HG03571 (cell line): Measurements from ENCODE around the gene GPATCH11.

Experiments used
- ATAC-seq: cut with Tn5 transposase; IDR thresholded peaks from one replicate; pipeline ENCODE4 v1.9.1; 2021; ENCODE audit not compliant: unreplicated experiment

GPATCH11 gene

GRCh38 chr2:37105150-37105549, 20.8 kb downstream of the GPATCH11 start:
- no peak for ATAC-seq

- ATAC-seq, result no peak
These were observed 25.2 kb downstream of the GPATCH11 start for GRCh38 chr2:37109523-37109922.

- ATAC-seq, result no peak
These were observed 26.2 kb downstream of the GPATCH11 start for GRCh38 chr2:37110306-37111212.

GRCh38 chr2:37111958-37112357, 27.6 kb downstream of the GPATCH11 start:
- ATAC-seq, result no peak

GRCh38 chr2:37117566-37117965, 33.2 kb downstream of the GPATCH11 start:
- no peak for ATAC-seq

GRCh38 chr2:37119157-37119556, 34.8 kb downstream of the GPATCH11 start:
- ATAC-seq, result no peak

- ATAC-seq, result no peak
These were observed 41.1 kb downstream of the GPATCH11 start for GRCh38 chr2:37125416-37125815.

GRCh38 chr2:37132914-37133313, 48.6 kb downstream of the GPATCH11 start:
- ATAC-seq, result no peak

- ATAC-seq, result no peak
These were observed 58.2 kb downstream of the GPATCH11 start for GRCh38 chr2:37142546-37142945.

- ATAC-seq, result no peak
These were observed 59.7 kb downstream of the GPATCH11 start for GRCh38 chr2:37143974-37144373.

GRCh38 chr2:37146062-37146461, 61.7 kb downstream of the GPATCH11 start:
- ATAC-seq, result no peak

- no peak for ATAC-seq
These were observed 64.0 kb downstream of the GPATCH11 start for GRCh38 chr2:37148325-37148724.
